Superior temporal gyrus (tissue), 1 donor: ENCODE measurements around the gene GPR137.
A peak's percentile ranks its signal among the peaks of the same experiment; 100 is the strongest.

ENCODE experiments used
- DNase-seq: peaks from one replicate; pipeline ENCODE4 v3.0.0-alpha.2; 2016; ENCODE audit errors: extremely low spot score

The GPR137 gene

GRCh38 chr11:64263947-64264317 is 21.7 kb upstream of the GPR137 start:
- DNase-seq: no peak

GRCh38 chr11:64264371-64264852 is 21.2 kb upstream of the GPR137 start:
- no peak for DNase-seq

- no peak for DNase-seq
Observed at GRCh38 chr11:64265176-64266160, 20.2 kb upstream of the GPR137 start.

GRCh38 chr11:64266339-64266738 is 19.3 kb upstream of the GPR137 start:
- no peak for DNase-seq

GRCh38 chr11:64267207-64267945 is 18.3 kb upstream of the GPR137 start:
- DNase-seq: no peak

- no peak for DNase-seq
Observed at GRCh38 chr11:64268025-64268892, 17.4 kb upstream of the GPR137 start.

GRCh38 chr11:64268893-64269539 is 16.6 kb upstream of the GPR137 start:
- no peak for DNase-seq

GRCh38 chr11:64269540-64270220 is 16.0 kb upstream of the GPR137 start:
- peak; percentile 100 for DNase-seq

GRCh38 chr11:64275031-64275800 is 10.4 kb upstream of the GPR137 start:
- no peak for DNase-seq

GRCh38 chr11:64275841-64276240 is 9.8 kb upstream of the GPR137 start:
- DNase-seq: no peak

GRCh38 chr11:64276653-64277431 is 8.8 kb upstream of the GPR137 start:
- no peak for DNase-seq

GRCh38 chr11:64278576-64279190 is 7.0 kb upstream of the GPR137 start:
- DNase-seq: no peak

GRCh38 chr11:64281957-64282770 is 3.5 kb upstream of the GPR137 start:
- no peak for DNase-seq

GRCh38 chr11:64283092-64283491 is 2.6 kb upstream of the GPR137 start:
- no peak for DNase-seq

GRCh38 chr11:64284048-64284961 is 1.3 kb upstream of the GPR137 start, which contains the start of gene BAD:
TSS of gene BAD (minus strand) at chr11:64284665. CDS start at chr11:64284368, 297 bp downstream.
- DNase-seq: peak; percentile 96
